Measurements from ENCODE around the gene SPSB3.
"Not testable (repeated sequence)": the region's sequence is repeated elsewhere in the genome, so short reads cannot be mapped to it uniquely, and the experiment has no call there.

SPSB3 gene

DNA sequence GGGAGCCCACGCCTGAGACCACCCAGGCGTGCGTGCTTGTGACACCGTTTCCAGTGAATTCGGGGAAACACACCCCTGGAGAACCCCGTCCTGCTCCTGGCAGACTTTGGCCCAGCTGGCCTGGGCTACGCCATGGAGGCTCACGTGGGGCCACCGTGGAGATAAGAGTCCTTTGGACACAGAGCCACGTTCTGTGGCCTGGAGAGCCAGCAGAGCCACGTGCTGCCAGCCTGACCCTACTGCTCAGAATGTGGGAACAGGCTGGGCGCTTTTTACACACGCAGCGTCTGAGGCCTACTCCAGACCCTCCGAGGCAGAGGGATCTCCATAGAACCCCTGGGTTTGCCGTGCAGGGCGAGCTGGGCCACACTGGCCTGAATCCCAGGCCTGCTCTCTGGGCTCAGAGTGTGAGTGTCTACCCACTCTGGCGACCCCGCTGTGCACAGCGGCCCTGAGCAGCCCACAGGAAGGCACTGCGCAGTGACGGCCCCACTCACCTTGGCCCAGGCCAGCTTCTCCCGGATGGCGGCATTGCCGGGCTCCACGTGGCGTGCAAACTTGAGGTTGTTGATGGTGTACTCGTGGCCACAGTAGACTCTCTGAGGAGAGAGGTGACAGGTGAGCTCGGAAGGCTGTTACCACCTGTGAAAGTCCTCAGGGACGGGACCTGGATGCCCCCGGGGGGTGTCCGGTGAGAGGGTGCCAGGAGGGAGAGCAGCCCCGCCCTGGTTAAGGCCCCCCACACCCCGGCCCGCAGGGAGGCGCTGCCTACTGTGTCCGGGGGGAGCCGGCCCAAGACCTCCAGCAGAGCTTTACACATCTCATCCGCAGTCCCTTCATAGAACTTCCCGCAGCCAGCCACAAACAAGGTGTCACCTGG lies 34.3 kb upstream of the SPSB3 start:
- no peak for DNase-seq (ENCODE audit: low read depth, low spot score)

DNA sequence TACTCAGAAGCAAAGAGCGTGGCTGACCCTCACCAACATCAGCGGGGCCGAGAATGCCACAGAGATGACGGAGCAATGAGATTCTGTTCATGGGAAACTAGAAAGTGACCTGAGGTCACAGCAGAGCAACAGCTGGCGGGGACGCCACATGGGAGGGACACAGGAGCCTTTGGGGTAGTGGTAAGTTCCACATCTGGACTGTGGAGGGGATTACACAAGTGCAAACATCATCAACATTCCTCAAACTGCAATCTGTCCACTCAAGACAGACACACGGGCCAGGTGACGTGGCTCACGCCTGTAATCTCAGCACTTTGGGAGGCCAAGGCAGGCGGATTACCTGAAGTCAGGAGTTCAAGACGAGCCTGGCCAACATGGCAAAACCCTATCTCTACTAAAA lies 33.1 kb upstream of the SPSB3 start:
- no peak for DNase-seq (ENCODE audit: low read depth, low spot score)

DNA sequence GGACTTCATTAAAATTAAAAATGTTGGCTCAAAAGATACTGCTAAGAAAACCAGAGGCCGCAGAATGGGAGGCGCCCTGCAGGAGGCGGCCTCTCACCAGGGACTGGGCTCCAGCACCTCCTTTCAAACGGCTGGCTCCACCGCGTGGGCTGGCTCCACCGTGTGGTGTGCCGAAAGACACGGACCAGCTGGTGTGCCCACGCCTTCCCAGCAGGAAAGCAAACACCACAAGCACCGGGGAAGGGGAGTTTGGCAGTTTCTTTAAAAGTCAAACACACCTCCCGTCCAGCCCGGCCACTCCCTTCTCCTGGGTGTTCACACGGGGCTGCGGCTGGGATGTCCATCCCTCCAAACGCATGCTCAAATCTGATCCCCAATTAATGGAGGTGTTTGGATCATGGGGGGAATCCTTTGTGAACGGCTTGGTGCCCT lies 30.4 kb upstream of the SPSB3 start:
- DNase-seq (ENCODE audit: low read depth, low spot score): no peak

DNA sequence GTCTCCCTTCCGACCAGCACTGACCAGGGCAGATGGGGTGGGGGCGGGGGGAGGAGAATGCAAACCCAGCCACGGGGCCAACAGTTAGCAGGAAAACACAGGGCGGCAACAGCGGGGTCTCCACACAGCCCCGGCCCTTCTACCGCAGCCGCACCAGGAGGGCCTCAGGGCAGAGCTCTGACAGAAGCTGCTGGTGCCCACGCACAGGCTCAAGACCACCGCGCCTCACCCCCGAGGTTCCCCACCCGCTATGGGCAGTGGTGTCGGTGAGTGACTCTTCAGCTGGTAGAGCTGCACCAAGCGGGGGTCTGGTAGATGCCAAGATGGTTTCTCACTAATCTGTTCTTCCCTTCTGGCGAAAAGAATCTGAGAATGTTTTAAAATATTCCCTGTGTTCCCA lies 28.2 kb upstream of the SPSB3 start:
- no peak for DNase-seq (ENCODE audit: low read depth, low spot score)

DNA sequence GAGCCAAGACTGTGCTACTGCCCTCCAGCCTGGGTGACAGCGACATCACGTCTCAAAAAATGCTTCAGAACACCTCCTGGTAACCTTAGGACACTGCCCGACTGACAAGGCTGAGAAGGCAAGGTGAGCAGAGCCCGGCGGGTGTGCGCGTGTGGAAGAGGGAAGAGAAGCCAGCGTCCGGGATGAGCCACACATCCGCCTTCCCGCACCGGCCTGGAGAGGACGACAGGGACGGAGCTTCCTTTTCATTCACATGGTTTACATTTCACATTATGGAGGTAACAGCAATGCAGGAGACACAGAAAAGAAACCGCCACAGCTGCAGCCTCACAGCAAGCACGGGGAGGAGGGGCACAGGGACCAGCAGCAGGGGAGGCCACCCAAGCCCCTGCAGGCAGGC lies 27.7 kb upstream of the SPSB3 start:
- no peak for DNase-seq (ENCODE audit: low read depth, low spot score)

DNA sequence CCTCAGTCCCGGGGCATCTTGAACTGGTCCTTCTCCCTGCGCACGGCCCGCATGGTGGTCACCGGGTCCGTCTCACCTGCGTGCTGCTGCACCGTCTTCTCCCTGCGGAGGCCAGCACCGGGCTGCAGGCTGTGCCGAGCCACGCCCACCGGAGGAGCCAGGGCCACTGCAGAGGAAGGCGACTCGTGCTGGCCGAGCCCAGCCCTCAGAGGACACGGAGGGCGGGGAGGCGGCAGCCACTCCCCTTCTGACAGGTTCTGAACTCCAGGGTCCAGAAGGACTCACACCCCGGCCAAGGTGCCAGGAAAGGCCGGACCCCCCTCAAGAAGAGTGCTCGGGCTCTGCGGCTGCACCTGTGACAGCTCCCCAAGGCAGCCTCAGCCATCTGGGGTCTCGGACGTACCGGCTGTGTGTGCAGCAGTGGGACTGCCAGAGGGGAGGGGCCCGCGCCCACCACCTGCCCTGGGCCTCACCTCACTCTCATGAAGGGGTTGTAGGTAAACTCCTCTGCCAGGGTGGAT lies 27.0 kb upstream of the SPSB3 start:
- no peak for DNase-seq (ENCODE audit: low read depth, low spot score)

DNA sequence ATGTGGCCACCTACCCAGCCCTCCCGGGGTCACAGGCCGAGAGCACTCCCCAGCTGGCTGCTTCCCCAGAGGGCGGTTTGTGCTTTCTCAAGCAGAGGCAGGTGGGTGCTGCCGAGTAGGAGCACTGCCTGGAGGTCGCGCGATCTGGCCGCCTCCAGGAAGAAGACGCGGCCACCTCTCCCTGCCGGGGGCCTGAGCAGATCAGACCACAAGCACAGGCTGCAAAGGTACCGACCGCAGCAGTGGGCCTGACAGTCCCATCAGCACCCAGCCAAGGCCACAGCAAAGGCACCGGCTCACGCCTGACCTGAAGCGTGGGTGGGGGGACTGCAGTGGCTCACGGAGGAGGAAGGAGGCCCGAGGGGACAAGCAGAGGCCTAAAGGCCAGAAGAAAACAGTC lies 26.3 kb upstream of the SPSB3 start:
- no peak for DNase-seq (ENCODE audit: low read depth, low spot score)

DNA sequence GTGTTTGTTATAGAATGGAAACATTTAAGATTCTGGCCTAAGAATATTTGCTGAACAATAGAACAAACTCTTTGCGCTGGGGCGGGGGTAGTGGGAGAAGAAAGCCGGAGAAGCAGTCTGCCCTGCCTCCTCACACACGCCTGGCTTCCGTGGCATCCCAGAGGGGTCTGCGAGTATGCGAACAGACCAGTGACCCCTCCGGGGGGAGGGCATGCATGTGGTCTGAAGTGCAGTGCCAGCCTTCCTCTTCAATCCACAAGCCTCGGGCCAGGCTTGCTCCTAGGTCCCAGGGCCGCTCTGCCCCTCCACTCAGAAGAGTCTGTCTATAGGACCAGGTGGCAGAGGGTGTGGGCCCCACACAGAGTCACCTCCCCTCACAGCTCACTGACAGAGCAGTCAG lies 25.3 kb upstream of the SPSB3 start:
- no peak for DNase-seq (ENCODE audit: low read depth, low spot score)

DNA sequence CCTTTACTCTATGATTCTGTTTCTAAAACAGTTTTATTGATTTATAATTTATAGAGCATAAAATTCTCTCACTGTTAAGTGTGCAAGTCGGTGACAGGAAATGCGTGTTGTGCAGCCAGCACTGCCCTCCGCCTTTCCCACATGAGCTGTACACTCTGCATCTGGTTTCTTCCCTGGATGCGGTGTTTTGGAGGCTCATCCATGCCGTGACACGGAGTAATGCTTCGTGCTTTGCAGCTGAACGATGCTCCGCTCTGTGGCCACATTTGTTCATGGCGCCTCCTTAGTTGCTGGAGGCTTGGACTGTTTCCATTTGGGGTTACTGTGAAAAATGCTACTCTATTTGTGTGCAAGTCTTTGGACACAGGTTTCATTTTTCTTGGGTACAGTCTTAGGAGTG lies 18.3 kb upstream of the SPSB3 start:
- DNase-seq (ENCODE audit: low read depth, low spot score): no peak

DNA sequence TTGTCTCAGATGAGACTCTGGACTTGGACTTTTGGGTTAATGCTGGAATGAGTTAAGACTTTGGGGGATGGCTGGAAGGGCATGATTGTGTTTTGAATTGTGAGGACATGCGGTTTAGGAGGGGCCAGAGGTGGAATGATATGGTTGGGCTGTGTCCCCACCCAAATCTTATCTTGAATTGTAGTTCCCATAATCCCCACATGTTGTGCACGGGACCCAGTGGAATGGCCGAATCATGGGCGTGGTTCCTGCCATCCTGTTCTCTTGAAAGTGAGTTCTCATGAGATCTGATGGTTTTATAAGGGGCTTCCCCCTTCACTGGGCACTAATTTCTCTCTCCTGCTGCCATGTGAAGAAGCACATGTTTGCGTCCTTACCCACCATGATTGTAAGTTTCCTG lies 16.9 kb upstream of the SPSB3 start:
- not testable (repeated sequence) for DNase-seq (ENCODE audit: low read depth, low spot score)

DNA sequence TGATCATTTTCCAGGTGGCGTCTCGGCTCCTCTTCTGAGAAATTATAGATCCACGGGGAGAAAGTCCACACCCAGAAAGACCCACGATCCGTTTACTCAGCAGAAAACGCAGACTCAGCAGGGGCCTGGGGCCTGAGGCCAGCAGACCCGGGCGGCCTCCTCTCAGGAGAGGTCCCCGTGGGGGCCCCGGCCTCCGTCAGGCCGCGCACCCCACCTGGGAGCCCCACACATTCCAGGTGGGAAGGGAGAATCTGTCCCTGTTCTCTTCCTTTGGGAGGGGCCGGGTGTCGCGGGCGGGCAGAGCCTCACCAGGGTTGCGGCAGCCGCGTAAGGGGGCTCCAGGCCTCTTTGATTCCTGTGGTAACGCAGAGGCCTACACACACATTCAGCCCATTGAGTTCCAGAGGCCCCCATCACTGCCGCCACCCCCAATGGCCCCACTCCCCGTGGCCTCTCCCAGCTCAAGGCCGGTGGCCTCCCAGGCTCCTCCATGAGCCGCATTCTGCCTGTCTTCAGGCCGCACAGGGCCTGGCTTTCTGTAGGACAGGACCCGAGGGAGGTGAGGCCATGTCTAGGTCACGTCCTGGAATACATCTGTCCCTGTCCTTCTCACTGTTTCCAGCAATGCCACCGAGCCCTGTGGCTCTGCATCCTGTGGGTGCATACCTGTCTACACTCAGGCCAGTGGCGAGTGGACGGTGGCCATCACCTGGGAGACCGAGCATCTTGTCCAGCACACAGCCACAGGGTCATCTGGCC lies 12.7 kb upstream of the SPSB3 start:
- DNase-seq (ENCODE audit: low read depth, low spot score): no peak

DNA sequence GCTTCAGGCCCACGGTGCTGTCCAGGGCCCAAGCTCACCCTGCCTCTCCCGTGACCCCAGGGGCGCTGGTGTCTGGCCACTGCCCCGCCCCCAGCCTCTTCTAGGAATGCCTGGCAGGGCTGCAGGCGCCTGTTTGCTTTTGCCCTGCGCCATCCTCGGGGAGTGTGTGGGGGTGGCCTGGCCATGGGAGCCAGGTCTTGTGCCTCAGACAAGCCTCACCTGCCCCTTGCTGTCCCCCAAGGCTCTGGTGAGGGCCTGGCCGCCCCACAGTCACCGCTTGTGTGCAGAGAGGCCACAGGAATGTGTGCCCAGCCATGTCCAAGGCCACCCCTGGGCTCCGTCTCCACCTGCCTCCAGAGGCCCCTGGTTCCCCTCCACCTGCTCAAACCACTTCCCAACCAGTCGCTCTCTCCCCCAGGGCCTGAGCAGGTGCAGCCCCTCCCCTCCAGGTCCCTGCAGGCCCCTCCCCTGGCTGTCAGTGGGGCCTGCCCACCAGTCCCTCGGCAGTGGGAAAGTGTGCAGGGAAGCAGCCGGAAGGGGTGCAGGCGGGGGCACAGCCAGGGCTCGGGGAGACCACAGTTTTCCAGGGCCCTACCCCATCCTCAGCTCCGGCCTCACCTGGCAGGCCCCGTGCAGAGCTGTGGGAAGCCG lies 12.0 kb upstream of the SPSB3 start:
- no peak for DNase-seq (ENCODE audit: low read depth, low spot score)

DNA sequence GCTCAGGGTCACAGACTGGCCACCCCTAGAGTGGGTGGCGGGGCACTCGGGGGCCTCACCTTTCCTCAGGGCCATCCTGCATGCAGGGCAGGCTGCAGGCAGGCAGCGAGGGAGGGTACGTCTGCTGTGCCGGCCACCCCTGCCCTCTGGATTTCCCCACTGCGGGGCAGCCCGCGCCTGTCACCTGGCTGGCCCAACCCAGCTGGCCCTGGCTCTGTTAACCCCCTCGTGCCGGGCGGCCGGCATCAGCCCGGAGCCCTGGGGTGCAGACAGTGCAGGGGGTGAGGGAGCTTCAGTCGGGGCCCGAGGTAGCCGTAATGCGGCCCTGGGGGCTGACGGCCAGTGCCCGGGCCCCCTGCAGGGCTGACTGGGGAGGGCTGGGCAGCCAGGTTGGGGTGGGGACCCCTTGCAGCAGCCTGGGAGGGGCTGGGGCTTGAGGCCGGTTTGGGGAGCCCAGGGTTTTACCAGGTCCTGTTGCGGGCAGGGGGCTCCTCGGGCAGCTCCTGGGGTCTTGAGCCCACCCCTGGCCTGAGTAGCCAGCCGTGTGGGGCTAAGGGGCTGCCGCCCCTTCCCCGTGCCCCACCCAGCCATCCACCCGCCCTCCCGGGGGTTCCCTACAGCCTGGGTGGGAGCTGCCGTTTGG lies 11.3 kb upstream of the SPSB3 start, which contains the start of gene IGFALS:
IGFALS (minus strand) TSS at position 128 of the 643 bp plus-strand sequence; CDS start at position 75, 53 bp downstream.
- no peak for DNase-seq (ENCODE audit: low read depth, low spot score)

DNA sequence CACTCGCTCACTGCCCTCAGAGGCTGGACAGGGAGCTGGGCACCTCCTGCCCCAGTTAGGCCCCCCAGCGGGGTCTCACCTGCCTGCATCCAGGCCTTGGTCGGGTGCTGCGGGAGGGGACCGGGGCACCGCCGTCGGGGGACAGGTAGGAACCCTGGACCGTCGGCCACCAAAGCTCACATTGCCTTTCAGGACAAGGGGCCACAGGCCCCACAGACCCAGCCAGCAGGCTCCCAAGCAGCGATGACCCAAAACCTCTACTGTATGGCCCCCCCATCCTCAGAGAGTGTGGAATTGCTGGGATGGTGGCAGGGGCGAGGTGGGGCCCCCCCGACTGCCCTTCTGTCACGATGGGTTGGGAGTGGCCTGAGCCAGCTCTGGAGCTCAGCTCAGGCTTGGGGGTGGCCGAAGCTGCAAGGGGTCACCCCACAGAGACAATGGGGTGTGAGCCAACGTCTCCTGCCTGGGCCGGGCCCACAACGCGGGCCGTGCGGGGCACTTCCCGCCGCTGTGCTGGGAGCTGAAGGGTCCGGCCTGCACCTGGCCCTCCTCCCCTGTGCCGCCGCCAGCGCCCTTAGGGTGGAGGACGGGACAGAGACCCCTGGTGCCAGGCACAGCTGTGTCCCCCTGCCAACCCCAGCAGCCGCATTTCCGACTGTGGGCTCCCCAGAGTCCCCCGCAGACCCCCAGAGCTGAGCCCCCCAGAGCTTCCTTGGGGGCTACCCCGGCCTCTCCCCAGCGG lies 10.6 kb upstream of the SPSB3 start:
- DNase-seq (ENCODE audit: low read depth, low spot score): no peak

DNA sequence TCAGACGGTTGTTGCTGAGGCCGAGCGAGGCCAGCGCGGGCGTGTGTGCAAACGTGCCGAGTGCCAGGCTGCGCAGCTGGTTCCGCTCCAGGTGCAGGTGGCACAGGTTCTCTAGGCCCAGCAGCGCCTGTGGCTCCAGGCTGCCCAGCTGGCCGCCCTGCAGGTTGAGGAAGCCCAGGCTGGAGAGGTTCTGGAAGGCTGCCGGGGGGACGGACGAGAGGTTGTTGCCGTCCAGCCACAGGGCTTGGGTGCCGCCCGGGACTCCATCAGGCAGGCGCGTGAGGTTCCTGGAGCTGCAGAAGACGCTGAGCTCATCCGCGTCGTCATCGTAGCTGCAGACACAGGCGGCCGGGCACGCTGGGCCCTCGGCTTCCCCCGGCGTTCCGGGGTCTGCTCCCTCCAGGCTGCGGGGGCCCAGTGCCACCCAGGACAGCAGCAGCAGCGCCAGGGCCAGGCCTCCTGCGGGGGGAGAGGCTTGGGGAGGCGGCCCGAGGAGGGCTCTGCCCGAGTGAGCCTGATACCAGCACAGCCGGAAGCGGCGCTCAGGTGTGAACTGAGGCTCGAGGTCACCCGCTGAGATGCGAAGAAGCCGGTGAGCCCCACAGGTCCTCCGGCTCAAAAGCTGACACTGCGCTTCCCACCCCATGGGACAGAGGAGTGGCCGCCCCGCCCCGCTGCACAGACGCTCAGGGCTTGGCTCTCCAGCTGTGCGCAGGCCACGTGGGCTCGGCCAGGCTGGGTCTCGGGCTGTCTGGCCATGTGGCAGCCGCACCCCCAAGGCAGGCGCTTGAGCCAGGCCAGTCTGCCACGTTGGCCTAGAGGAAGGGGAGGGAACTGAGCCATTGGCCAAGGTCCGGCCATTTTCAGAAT lies 9.8 kb upstream of the SPSB3 start:
- DNase-seq (ENCODE audit: low read depth, low spot score): no peak

DNA sequence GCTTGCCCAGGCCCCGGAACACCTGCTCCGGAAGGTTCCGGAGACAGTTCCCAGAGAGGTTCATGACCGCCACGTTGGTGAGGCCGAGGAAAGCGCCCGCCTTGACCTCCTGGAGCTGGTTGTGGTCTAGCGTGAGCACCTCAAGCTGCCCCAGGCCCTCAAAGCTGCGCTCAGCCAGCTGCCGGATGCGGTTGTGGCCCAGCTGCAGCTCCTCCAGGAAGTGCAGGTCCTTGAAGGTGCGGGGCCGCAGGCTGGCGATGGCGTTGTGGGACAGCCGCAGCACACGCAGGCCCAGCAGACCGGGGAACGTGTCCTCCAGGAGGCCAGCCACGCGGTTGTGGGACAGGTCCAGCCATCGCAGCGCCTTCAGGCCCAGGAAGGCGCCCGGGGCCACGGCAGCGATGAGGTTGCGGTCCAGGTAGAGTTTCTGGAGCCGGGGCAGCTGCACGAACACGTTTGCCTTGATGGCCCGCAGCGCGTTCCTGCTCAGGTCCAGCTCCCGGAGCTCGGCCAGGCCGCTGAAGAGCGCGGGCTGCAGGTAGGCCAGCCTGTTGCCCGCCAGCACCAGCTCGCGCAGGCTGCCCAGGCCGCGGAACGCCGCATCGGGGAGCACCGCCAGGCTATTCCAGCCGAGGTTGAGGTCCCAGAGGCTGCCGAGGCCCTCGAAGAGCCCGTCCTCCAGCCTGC lies 9.0 kb upstream of the SPSB3 start:
- DNase-seq (ENCODE audit: low read depth, low spot score): no peak

DNA sequence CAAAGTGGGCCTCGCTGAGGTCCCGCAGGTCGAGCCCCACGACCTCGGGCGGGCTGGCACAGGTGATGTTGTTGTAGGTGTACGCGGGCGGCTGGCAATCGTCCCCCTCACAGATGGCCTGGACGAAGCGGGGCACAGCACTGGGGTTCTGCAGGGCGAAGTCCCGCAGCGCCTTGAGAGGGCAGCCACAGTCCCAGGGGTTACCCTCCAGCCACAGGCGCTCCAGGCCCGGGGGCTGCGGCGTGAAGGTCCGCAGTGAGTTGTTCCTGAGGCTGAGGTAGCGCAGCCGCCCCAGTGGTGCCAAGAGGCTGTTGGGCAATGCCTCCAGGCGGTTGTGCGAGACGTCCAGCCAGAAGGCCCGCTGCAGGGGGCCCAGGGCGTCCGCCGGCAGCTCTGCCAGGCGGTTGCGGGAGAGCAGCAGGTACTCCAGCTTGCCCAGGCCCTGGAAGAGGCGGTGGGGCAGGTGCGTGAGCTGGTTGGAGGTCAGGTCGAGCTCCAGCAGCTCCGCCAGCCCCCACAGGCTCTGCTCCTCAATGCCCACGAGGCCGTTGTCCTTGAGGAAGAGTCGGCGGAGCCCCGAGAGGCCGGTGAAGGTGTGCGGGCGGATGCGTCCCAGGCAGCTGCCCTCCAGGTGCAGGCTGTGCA lies 8.4 kb upstream of the SPSB3 start:
- DNase-seq (ENCODE audit: low read depth, low spot score): no peak

DNA sequence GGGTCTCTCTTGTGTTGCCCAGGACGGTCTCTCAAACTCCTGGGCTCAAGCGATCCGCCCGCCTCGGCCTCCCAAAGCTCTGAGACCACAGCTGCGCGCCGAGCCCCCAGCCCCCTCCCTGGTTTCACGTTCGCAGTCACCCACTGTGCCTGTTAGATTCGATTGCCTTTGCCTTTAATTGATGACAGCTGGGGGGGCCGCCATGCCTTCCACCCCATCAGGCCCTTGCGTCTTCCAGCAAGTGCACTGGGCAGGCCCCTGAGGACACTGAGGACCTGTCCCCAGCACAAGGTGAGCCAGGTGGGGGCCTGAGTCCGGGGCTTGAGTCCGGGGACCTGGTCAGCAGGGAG lies 7.9 kb upstream of the SPSB3 start:
- no peak for DNase-seq (ENCODE audit: low read depth, low spot score)

DNA sequence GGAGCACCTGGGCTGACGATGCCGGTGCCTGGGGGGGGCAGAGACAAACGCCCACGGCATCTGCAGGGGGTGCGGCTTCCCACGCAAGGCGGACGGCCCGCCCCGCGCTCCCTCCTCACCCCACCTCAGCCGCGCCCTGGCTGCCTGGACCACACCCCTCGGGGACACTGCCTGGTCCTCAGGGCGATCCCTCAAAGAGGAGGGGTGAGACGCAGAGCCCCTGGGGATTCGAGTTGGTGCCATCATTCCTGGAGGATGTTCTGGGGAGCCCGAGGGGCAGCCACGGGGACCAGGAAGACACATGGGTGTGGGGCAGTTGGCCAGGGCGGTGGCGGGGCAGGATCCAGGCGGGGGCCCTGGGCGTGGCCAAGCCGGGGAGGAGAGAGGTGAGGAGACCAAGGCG lies 7.3 kb upstream of the SPSB3 start:
- no peak for DNase-seq (ENCODE audit: low read depth, low spot score)
